Mesodermal cell (in vitro differentiated cells): ENCODE results near the gene SRC.

Experiments used
- H3K27ac ChIP-seq: 2 replicates; pipeline ENCODE4 v1.7.0; 2013; ENCODE audit warnings: mild to moderate bottlenecking, low read depth, low read length, moderate library complexity; ENCODE audit not compliant: severe bottlenecking
- H3K36me3 ChIP-seq: 2 replicates; pipeline ENCODE4 v1.7.1; 2013; ENCODE audit warnings: mild to moderate bottlenecking, low read length, moderate library complexity; ENCODE audit not compliant: control insufficient read depth, insufficient read depth
- H3K4me1 ChIP-seq: one replicate; pipeline ENCODE4 v1.7.1; 2013; ENCODE audit warnings: mild to moderate bottlenecking, low read length; ENCODE audit not compliant: insufficient read depth, control insufficient read depth, poor library complexity, severe bottlenecking
- H3K4me3 ChIP-seq: 2 replicates; pipeline ENCODE4 v1.7.0; 2013; ENCODE audit warnings: low read length, control low read depth, mild to moderate bottlenecking; ENCODE audit not compliant: insufficient read depth, poor library complexity, severe bottlenecking; ENCODE audit errors: extremely low read depth
- H3K9me3 ChIP-seq: 2 replicates; pipeline ENCODE4 v1.7.1; 2013; ENCODE audit warnings: mild to moderate bottlenecking, low read length, moderate library complexity; ENCODE audit not compliant: control insufficient read depth
- WGBS, 2 experiments: methylation state at CpG; one replicate each; pipeline ENCODE4 v1.1.5; 2013; ENCODE audit warnings: missing lambda C conversion rate in 2 of 2; ENCODE audit not compliant: insufficient coverage in 2 of 2; 5-methylcytosine and 5-hydroxymethylcytosine counted together

SRC gene

DNA sequence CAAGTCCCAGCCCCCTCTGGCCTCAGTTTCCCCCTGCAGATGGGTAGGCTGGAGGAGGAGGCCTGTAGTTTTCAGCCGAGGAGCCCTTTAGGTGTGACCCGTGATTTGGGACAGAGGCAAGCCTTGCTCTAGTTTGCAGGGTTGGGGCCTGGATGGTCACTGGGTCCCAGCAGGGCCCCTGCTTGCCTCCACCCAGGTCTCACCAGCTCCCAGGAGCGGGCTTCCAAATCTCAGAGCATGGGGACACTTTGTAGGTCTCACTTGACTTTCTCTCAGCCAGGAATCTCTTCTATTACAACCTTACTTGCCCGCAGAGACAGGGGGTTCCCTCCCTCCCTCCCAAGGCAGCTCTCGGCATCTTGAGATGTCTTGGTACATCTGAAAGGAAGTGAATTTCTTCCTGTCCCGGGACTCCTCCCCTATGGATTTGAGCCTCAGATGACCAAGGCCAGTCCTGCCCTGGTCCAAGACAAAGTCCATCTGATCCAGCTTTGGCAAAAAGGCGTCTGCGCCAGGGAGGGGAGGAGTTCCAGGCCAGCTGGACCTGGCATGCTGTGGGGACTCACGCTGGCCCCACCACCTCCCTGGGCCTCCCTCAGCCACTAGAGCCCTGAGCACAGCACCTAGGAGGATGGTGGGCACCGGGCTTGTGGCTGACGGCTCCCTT lies 47.4 kb downstream of the SRC start:
- peak overlapping the region; percentile 37 for H3K27ac ChIP-seq
- WGBS, 2 experiments = 81 to 85% methylated on average over 6 to 8 of the region's 11 CpGs
- peaks cover 63% of the 10 kb centered on the region for H3K36me3 ChIP-seq
- no peaks in the 10 kb centered on the region for H3K9me3 ChIP-seq
- H3K4me3 ChIP-seq = no peak overlapping the region
- peaks cover 47% of the 10 kb centered on the region for H3K4me1 ChIP-seq

- H3K27ac ChIP-seq = peak overlapping the region; percentile 37
- 88 to 89% methylated on average over 21 to 22 of the region's 22 CpGs for WGBS, 2 experiments
These were observed 48.1 kb downstream of the SRC start for GRCh38 chr20:37393863-37394542.

GRCh38 chr20:37394543-37395409 lies 48.8 kb downstream of the SRC start:
- H3K4me1 ChIP-seq = peaks cover 47% of the 10 kb centered on the region
- 83 to 92% methylated on average over 10 to 18 of the region's 19 CpGs for WGBS, 2 experiments
- peak overlapping the region; percentile 37 for H3K27ac ChIP-seq
- no peak overlapping the region for H3K4me3 ChIP-seq
- no peaks in the 10 kb centered on the region for H3K9me3 ChIP-seq
- H3K36me3 ChIP-seq = peaks cover 70% of the 10 kb centered on the region

More at GRCh38 chr20:37393863-37394542, 48.1 kb downstream of the SRC start:
- no peak overlapping the region for H3K4me3 ChIP-seq
- peaks cover 70% of the 10 kb centered on the region for H3K36me3 ChIP-seq
- H3K4me1 ChIP-seq = peaks cover 47% of the 10 kb centered on the region
- no peaks in the 10 kb centered on the region for H3K9me3 ChIP-seq

DNA sequence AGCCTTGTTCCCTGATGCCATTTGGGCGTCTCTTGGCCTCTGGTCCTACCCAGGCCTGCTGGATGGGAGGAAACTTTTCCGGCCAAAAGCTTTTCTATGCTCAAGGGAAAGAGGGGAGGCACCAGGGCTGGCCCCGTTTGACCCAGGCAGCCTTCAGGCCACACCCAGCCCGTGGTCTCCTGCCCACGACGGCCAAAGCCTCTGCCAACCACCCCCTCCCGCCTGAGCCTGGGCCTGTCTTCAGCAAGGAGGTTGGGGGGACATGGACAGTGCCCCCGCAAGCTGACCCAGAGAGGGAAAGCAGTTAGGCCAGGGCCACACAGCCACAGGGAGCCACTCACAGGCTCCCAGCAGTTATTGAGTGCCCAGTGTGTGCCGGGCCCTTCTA lies 49.5 kb downstream of the SRC start:
- Histone ChIP-seq H3K4me3 (no peak overlapping the region), H3K36me3 (peaks cover 70% of the 10 kb centered on the region), H3K4me1 (peaks cover 47% of the 10 kb centered on the region), H3K9me3 (no peaks in the 10 kb centered on the region), H3K27ac (peak overlapping the region; percentile 92)
- 73 to 86% methylated on average over 3 to 9 of the region's 9 CpGs for WGBS, 2 experiments

DNA sequence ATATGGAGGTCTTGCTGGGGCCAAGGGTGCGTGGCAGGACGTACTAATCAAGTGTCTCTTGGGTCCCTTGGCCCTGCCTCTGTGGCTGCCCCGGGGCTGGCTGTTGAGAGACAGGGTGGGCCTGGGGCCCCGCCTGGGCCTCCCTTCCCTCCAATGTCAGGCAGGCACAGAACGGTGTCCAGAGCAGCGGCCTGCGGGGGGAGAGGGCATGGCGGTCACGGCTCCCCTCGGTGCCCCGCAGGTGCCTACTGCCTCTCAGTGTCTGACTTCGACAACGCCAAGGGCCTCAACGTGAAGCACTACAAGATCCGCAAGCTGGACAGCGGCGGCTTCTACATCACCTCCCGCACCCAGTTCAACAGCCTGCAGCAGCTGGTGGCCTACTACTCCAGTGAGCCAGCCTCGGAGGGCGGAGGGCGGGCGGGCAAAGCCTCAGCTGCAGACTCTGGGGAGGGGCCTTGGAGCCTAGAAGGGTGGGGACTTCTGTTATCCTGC lies 50.0 kb downstream of the SRC start:
- peaks cover 47% of the 10 kb centered on the region for H3K4me1 ChIP-seq
- no peaks in the 10 kb centered on the region for H3K9me3 ChIP-seq
- H3K27ac ChIP-seq = peak overlapping the region; percentile 92
- H3K4me3 ChIP-seq = no peak overlapping the region
- whole genome bisulfite sequencing, 2 experiments = 44 to 55% methylated on average over 12 to 18 of the region's 22 CpGs
- peaks cover 71% of the 10 kb centered on the region for H3K36me3 ChIP-seq

GRCh38 chr20:37396416-37397075 lies 50.6 kb downstream of the SRC start:
- WGBS, 2 experiments = 28 to 31% methylated on average over 17 to 18 of the region's 20 CpGs
- H3K36me3 ChIP-seq = peaks cover 73% of the 10 kb centered on the region
- H3K27ac ChIP-seq = peak overlapping the region; percentile 92

GRCh38 chr20:37397076-37397953 lies 51.4 kb downstream of the SRC start:
- no peak overlapping the region for H3K4me3 ChIP-seq
- H3K36me3 ChIP-seq = peaks cover 77% of the 10 kb centered on the region
- WGBS, 2 experiments = 85 to 86% methylated on average over 17 to 22 of the region's 24 CpGs
- H3K4me1 ChIP-seq = peaks cover 47% of the 10 kb centered on the region
- peak overlapping the region; percentile 92 for H3K27ac ChIP-seq
- no peaks in the 10 kb centered on the region for H3K9me3 ChIP-seq

More at GRCh38 chr20:37396416-37397075, 50.6 kb downstream of the SRC start:
- no peaks in the 10 kb centered on the region for H3K9me3 ChIP-seq
- H3K4me3 ChIP-seq = no peak overlapping the region
- peaks cover 47% of the 10 kb centered on the region for H3K4me1 ChIP-seq

DNA sequence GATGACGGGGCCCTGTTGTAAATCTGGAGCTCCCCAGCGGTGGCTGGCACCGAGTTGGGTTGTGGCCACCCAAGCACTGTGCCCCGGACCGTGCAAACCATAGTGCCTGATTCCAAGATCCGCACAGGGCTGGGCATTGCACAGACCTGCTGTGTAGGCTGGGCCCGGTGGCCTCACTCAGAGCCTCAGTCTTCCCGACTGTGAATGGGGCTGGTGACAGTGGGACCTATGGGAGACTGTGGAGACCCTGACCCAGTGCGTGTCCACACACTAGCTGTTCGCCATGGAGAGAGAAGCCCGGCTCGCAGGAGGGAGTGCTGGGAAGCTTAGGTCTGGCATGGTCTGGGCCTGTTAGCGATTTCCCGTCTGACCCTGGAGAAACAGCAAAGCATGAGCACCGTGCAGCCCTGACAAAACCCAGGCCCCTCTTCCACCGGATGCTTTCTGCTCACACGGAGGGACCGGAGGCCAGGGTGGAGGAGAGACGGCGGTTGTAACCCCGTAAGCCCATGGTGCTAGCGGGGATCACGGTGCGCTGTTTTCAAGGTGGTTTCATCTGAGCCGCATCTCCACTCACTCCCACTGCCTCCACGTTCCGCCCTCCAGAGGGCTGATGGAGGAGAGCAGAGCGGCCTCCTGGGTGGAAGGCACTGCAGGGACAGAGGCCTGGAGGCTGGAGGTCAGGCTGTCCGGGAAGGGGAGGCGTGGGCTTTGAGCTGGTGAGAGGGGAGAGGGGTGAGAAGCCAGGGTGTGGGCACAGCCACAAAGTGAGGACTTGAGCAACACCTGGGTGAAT lies 52.2 kb downstream of the SRC start:
- no peak overlapping the region for H3K4me3 ChIP-seq
- peaks cover 77% of the 10 kb centered on the region for H3K36me3 ChIP-seq
- H3K4me1 ChIP-seq = peaks cover 42% of the 10 kb centered on the region
- H3K9me3 ChIP-seq = no peaks in the 10 kb centered on the region
- H3K27ac ChIP-seq = peak overlapping the region; percentile 10
- WGBS, 2 experiments = 96% methylated on average over 24 to 25 of the region's 30 CpGs
